K562 (cell line): ENCODE data around the gene HDAC1. TPM values are rescaled to one million over a fixed set of nuclear protein-coding genes. Genes with fewer than 3 reads are reported as not detected.
A peak's percentile ranks its signal among the peaks of the same experiment; 100 is the strongest.

Experiments
- BMI1 ChIP-seq: fragments of 150-350 bp; IDR thresholded peaks from 2 replicates; pipeline ENCODE4 v1.6.1; 2014; ENCODE audit warnings: low read length
- CBX1 ChIP-seq: sonication (generic); IDR thresholded peaks from 2 replicates; pipeline ENCODE4 v1.6.1; 2016; ENCODE audit warnings: antibody characterized with exemption, low read depth, mild to moderate bottlenecking
- DDX20 ChIP-seq: fragments of 450-650 bp; IDR thresholded peaks from 2 replicates; pipeline ENCODE4 v1.6.1; 2016; ENCODE audit warnings: missing genetic modification characterization, low read depth, mild to moderate bottlenecking, missing compliant biosample characterization, moderate library complexity
- ETV6 ChIP-seq, 3 experiments: fragments of 150-350 bp in 1 of 3; sonication (generic) in 1 of 3; formaldehyde crosslinking in 1 of 3; IDR thresholded peaks; 2 replicates each; pipeline versions ENCODE4 v1.6.1 to v1.8.0; 2014 to 2022; ENCODE audit warnings: borderline replicate concordance in 2 of 3, low read depth in 2 of 3, antibody characterized with exemption in 1 of 3, low read length in 1 of 3, mild to moderate bottlenecking in 1 of 3, missing genetic modification reagents in 1 of 3
- KDM4B ChIP-seq, 2 experiments: fragments of 450-650 bp in 1 of 2; sonication (generic) in 1 of 2; IDR thresholded peaks; 2 replicates each; pipeline ENCODE4 v1.6.1; 2016 to 2017; ENCODE audit warnings: borderline replicate concordance in 2 of 2, antibody characterized with exemption in 1 of 2, low read depth in 1 of 2, mild to moderate bottlenecking in 1 of 2
- MAFK ChIP-seq: IDR thresholded peaks from 2 replicates; pipeline ENCODE4 v1.6.1; 2011; ENCODE audit warnings: low read length, improper control_type of control experiment
- NBN ChIP-seq: fragments of 450-650 bp; IDR thresholded peaks from 2 replicates; pipeline ENCODE4 v1.6.1; 2016; ENCODE audit warnings: low read depth, mild to moderate bottlenecking
- NUFIP1 ChIP-seq: fragments of 450-650 bp; IDR thresholded peaks from 2 replicates; pipeline ENCODE4 v1.6.1; 2018; ENCODE audit not compliant: partially characterized antibody
- SAFB2 ChIP-seq: fragments of 200-400 bp; formaldehyde crosslinking; IDR thresholded peaks from 2 replicates; pipeline ENCODE4 v1.6.1; 2018; ENCODE audit warnings: borderline replicate concordance, low read length, low read depth, moderate library complexity; ENCODE audit not compliant: severe bottlenecking
- SETDB1 ChIP-seq: IDR thresholded peaks from one replicate; pipeline ENCODE4 v1.6.1; 2012; ENCODE audit warnings: low read length, control low read depth, inconsistent platforms
- SIN3B ChIP-seq: fragments of 450-650 bp; IDR thresholded peaks from 2 replicates; pipeline ENCODE4 v1.6.1; 2017; ENCODE audit warnings: low read depth, mild to moderate bottlenecking, moderate library complexity
- SP1 ChIP-seq: sonication (generic); formaldehyde crosslinking; IDR thresholded peaks from 2 replicates; pipeline ENCODE4 v1.8.1; 2022; ENCODE audit warnings: mild to moderate bottlenecking, missing genetic modification reagents
- SPI1 ChIP-seq: IDR thresholded peaks from 2 replicates; pipeline ENCODE4 v1.6.1; 2011; ENCODE audit warnings: low read depth, low read length, control low read depth, borderline replicate concordance
- U2AF1 ChIP-seq: fragments of 200-400 bp; formaldehyde crosslinking; optimal IDR thresholded peaks from 2 replicates; pipeline ENCODE3; 2017; ENCODE audit warnings: mild to moderate bottlenecking, low read depth, low read length, moderate library complexity
- ZNF347 ChIP-seq: fragments of 450-650 bp; formaldehyde crosslinking; IDR thresholded peaks from 2 replicates; pipeline ENCODE4 v1.4.0; 2020; ENCODE audit warnings: low read depth, mild to moderate bottlenecking, moderate library complexity
- ZNF717 ChIP-seq: fragments of 250-450 bp; sonication (Bioruptor Pico); IDR thresholded peaks from 2 replicates; pipeline ENCODE4 v1.5.0; 2021
- polyA plus RNA-seq, 8 experiments: library from polyadenylated mRNA; depleted of rRNA in 4 of 8; stranded (reverse) in 5 of 8; unstranded in 3 of 8; fragments of >200 nt; fragmentation: Nextera tagmentation in 2 of 8; fragmentation: Illumina TruSeq in 1 of 8; extraction: Ambion mirVana in 2 of 8; extraction: Trizol in 1 of 8; gene quantifications; 2 replicates each; pipeline versions ENCODE4 v1.2.1 to v1.2.3, GENCODE V29; 2011 to 2014; ENCODE audit warnings: inconsistent platforms in 1 of 8, missing spikeins in 1 of 8
- total RNA-seq, 7 experiments: library from RNA; depleted of rRNA in 6 of 7; stranded (reverse); fragments of >200 nt in 6 of 7; fragmentation: Illumina TruSeq in 2 of 7; extraction: Trizol in 2 of 7; gene quantifications; 2 replicates each; pipeline versions ENCODE4 v1.2.1 to v1.2.3, GENCODE V29; 2011 to 2021; ENCODE audit warnings: low replicate concordance in 1 of 7
- TF ChIP-seq, protein P1 (sequence below), 2 experiments: IDR thresholded peaks; 2 replicates each; pipeline ENCODE4 v1.6.1; 2011; ENCODE audit warnings: borderline replicate concordance in 1 of 2, control low read depth in 1 of 2, low read depth in 1 of 2, low read length in 1 of 2, mild to moderate bottlenecking in 1 of 2, mixed read lengths in 1 of 2, moderate library complexity in 1 of 2; ENCODE audit not compliant: insufficient read depth in 1 of 2, insufficient read length in 1 of 2, poor library complexity in 1 of 2, severe bottlenecking in 1 of 2; ENCODE audit errors: extremely low read depth in 1 of 2
- TF ChIP-seq, protein P2 (sequence below): fragments of 450-650 bp; IDR thresholded peaks from one replicate; pipeline ENCODE4 v1.6.1; 2018; ENCODE audit warnings: mild to moderate bottlenecking, moderate library complexity; ENCODE audit not compliant: partially characterized antibody
- TF ChIP-seq, protein P3 (sequence below): fragments of 250-450 bp; sonication (Bioruptor Pico); IDR thresholded peaks from 2 replicates; pipeline ENCODE4 v1.4.0; 2020; ENCODE audit warnings: mild to moderate bottlenecking, moderate library complexity
- TF ChIP-seq, protein P4 (sequence below): fragments of 450-650 bp; formaldehyde crosslinking; IDR thresholded peaks from 2 replicates; pipeline ENCODE4 v1.4.0; 2022; ENCODE audit warnings: missing genetic modification characterization

The HDAC1 gene
- total and polyA plus RNA-seq, 9 of the 15 experiments (the other 6 are each of a cell fraction or from before 2014, with no cell fraction given): 169 to 384 (median 193) TPM

GRCh38 chr1:32350785-32351398, 59.0 kb downstream of the HDAC1 start (continued):
- TF ChIP-seq, protein P1, sequence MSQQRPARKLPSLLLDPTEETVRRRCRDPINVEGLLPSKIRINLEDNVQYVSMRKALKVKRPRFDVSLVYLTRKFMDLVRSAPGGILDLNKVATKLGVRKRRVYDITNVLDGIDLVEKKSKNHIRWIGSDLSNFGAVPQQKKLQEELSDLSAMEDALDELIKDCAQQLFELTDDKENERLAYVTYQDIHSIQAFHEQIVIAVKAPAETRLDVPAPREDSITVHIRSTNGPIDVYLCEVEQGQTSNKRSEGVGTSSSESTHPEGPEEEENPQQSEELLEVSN (IDR thresholded peaks at IDR 0.05; ENCODE audit: borderline replicate concordance in 1 of 2, extremely low read depth in 1 of 2, insufficient read depth in 1 of 2, insufficient read length in 1 of 2, low read depth in 1 of 2, low read length in 1 of 2, poor library complexity in 1 of 2, severe bottlenecking in 1 of 2): peak; percentile 99 to 100
- TF ChIP-seq BMI1 (no peak), NUFIP1 (peak; percentile 85), SETDB1 (no peak), U2AF1 (no peak), ZNF347 (CRISPR knock-in tag) (no peak), ZNF717 (CRISPR knock-in tag) (no peak; the same call in 1 of the 2 replicates), SPI1 (no peak), MAFK (no peak), KDM4B (IDR thresholded peaks at IDR 0.05; ENCODE audit: borderline replicate concordance in 2 of 2, low read depth in 1 of 2) (0 out of 4 replicates have a peak, but pooled peaks of 1 of the 2 experiments have one; percentile 47), DDX20 (no peak), SIN3B (no peak), CBX1 (peak; percentile 90; the same call in 1 of the 2 replicates), NBN (peak; percentile 78; the same call in 1 of the 2 replicates), SAFB2 (no peak), ETV6 (IDR thresholded peaks at IDR 0.05; ENCODE audit: borderline replicate concordance in 1 of 2, low read depth in 2 of 2, low read length in 1 of 2) (no peak; a peak in 1 of 4 replicates), ETV6 (CRISPR knock-in tag; IDR thresholded peaks at IDR 0.05; ENCODE audit: borderline replicate concordance) (0 out of 2 replicates have a peak, but pooled peaks have one; percentile 17), SP1 (peak; percentile 100)
- TF ChIP-seq, protein P2, sequence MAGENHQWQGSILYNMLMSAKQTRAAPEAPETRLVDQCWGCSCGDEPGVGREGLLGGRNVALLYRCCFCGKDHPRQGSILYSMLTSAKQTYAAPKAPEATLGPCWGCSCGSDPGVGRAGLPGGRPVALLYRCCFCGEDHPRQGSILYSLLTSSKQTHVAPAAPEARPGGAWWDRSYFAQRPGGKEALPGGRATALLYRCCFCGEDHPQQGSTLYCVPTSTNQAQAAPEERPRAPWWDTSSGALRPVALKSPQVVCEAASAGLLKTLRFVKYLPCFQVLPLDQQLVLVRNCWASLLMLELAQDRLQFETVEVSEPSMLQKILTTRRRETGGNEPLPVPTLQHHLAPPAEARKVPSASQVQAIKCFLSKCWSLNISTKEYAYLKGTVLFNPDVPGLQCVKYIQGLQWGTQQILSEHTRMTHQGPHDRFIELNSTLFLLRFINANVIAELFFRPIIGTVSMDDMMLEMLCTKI: no peak
- TF ChIP-seq, protein P3, sequence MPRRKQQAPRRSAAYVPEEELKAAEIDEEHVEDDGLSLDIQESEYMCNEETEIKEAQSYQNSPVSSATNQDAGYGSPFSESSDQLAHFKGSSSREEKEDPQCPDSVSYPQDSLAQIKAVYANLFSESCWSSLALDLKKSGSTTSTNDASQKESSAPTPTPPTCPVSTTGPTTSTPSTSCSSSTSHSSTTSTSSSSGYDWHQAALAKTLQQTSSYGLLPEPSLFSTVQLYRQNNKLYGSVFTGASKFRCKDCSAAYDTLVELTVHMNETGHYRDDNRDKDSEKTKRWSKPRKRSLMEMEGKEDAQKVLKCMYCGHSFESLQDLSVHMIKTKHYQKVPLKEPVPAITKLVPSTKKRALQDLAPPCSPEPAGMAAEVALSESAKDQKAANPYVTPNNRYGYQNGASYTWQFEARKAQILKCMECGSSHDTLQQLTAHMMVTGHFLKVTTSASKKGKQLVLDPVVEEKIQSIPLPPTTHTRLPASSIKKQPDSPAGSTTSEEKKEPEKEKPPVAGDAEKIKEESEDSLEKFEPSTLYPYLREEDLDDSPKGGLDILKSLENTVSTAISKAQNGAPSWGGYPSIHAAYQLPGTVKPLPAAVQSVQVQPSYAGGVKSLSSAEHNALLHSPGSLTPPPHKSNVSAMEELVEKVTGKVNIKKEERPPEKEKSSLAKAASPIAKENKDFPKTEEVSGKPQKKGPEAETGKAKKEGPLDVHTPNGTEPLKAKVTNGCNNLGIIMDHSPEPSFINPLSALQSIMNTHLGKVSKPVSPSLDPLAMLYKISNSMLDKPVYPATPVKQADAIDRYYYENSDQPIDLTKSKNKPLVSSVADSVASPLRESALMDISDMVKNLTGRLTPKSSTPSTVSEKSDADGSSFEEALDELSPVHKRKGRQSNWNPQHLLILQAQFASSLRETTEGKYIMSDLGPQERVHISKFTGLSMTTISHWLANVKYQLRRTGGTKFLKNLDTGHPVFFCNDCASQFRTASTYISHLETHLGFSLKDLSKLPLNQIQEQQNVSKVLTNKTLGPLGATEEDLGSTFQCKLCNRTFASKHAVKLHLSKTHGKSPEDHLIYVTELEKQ (CRISPR knock-in tag): peak; percentile 57; the same call in 1 of the 2 replicates
- TF ChIP-seq, protein P4, sequence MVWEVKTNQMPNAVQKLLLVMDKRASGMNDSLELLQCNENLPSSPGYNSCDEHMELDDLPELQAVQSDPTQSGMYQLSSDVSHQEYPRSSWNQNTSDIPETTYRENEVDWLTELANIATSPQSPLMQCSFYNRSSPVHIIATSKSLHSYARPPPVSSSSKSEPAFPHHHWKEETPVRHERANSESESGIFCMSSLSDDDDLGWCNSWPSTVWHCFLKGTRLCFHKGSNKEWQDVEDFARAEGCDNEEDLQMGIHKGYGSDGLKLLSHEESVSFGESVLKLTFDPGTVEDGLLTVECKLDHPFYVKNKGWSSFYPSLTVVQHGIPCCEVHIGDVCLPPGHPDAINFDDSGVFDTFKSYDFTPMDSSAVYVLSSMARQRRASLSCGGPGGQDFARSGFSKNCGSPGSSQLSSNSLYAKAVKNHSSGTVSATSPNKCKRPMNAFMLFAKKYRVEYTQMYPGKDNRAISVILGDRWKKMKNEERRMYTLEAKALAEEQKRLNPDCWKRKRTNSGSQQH (CRISPR knock-in tag): no peak
